ENCODE data around the gene TBC1D22A. TPM values are rescaled to one million over a fixed set of nuclear protein-coding genes. Genes with fewer than 3 reads are reported as not detected.

TBC1D22A gene
- total and polyA plus RNA-seq, 2 donors = 11.8 to 25.7 TPM

GRCh38 chr22:46916886-46917770 lies 154.7 kb downstream of the TBC1D22A start:
- Histone ChIP-seq H3K27ac (ENCODE audit: low read depth in 1 of 2, low read length in 1 of 2) (no peak overlapping the region), H3K36me3 (ENCODE audit: control insufficient read depth in 2 of 2, insufficient read depth in 2 of 2, low read length in 1 of 2) (peaks cover 4 to 27% of the 10 kb centered on the region in 2 donors), H3K4me3 (ENCODE audit: low read length in 2 of 2) (no peak overlapping the region), H3K9me3 (ENCODE audit: control insufficient read depth in 2 of 2, insufficient read depth in 1 of 2, low read length in 1 of 2) (no peaks in the 10 kb centered on the region), H3K4me1 (ENCODE audit: control insufficient read depth in 2 of 2, insufficient read depth in 2 of 2, low read length in 2 of 2) (peaks cover 5 to 19% of the 10 kb centered on the region in 2 donors), H3K27me3 (ENCODE audit: control insufficient read depth in 2 of 2, insufficient read depth in 1 of 2, low read length in 1 of 2) (no peaks in the 10 kb centered on the region)
- no peak for DNase-seq (ENCODE audit: low read depth in 6 of 9, low spot score in 9 of 9)
- 98% methylated on average over 23 of the region's 23 CpGs for WGBS

DNA sequence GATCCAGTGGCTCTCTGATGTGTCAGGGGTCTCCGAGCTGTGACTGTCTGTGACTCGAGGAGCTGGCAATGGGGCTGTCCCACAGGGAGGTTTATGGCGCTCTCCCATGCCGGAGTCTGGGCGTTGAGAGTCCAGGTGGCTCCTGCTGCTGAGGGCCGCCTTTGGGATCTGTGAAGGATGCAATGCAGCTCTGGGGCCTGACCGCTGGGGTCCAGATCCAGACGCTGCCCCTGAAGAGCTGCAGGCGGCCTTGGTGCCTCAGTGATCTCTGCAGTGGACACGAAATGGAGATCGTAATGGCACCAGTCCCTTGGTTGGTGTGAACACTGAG lies 155.3 kb downstream of the TBC1D22A start:
- Histone ChIP-seq H3K36me3 (ENCODE audit: control insufficient read depth in 2 of 2, insufficient read depth in 2 of 2, low read length in 1 of 2) (peaks cover 4 to 27% of the 10 kb centered on the region in 2 donors), H3K4me3 (ENCODE audit: low read length in 2 of 2) (no peak overlapping the region), H3K4me1 (ENCODE audit: control insufficient read depth in 2 of 2, insufficient read depth in 2 of 2, low read length in 2 of 2) (peaks cover 5 to 19% of the 10 kb centered on the region in 2 donors), H3K9me3 (ENCODE audit: control insufficient read depth in 2 of 2, insufficient read depth in 1 of 2, low read length in 1 of 2) (no peaks in the 10 kb centered on the region), H3K27ac (ENCODE audit: low read depth in 1 of 2, low read length in 1 of 2) (no peak overlapping the region), H3K27me3 (ENCODE audit: control insufficient read depth in 2 of 2, insufficient read depth in 1 of 2, low read length in 1 of 2) (no peaks in the 10 kb centered on the region)
- DNase-seq (ENCODE audit: low read depth in 6 of 9, low spot score in 9 of 9) = no peak
- 98% methylated on average over 11 of the region's 11 CpGs for WGBS

GRCh38 chr22:46918197-46918596 lies 155.7 kb downstream of the TBC1D22A start:
- Histone ChIP-seq H3K36me3 (ENCODE audit: control insufficient read depth in 2 of 2, insufficient read depth in 2 of 2, low read length in 1 of 2) (peaks cover 4 to 24% of the 10 kb centered on the region in 2 donors), H3K9me3 (ENCODE audit: control insufficient read depth in 2 of 2, insufficient read depth in 1 of 2, low read length in 1 of 2) (no peaks in the 10 kb centered on the region), H3K27ac (ENCODE audit: low read depth in 1 of 2, low read length in 1 of 2) (no peak overlapping the region), H3K4me1 (ENCODE audit: control insufficient read depth in 2 of 2, insufficient read depth in 2 of 2, low read length in 2 of 2) (peaks cover 5 to 19% of the 10 kb centered on the region in 2 donors), H3K4me3 (ENCODE audit: low read length in 2 of 2) (no peak overlapping the region), H3K27me3 (ENCODE audit: control insufficient read depth in 2 of 2, insufficient read depth in 1 of 2, low read length in 1 of 2) (no peaks in the 10 kb centered on the region)
- no peak for DNase-seq (ENCODE audit: low read depth in 6 of 9, low spot score in 9 of 9)
- WGBS = 83% methylated on average over 6 of the region's 6 CpGs

- H3K36me3 ChIP-seq (ENCODE audit: control insufficient read depth in 2 of 2, insufficient read depth in 2 of 2, low read length in 1 of 2) = peaks cover 0 to 15% of the 10 kb centered on the region in 2 donors
- DNase-seq (ENCODE audit: low read depth in 6 of 9, low spot score in 9 of 9) = no peak
- no peaks in the 10 kb centered on the region for H3K9me3 ChIP-seq (ENCODE audit: control insufficient read depth in 2 of 2, insufficient read depth in 1 of 2, low read length in 1 of 2)
- no peak overlapping the region for H3K4me3 ChIP-seq (ENCODE audit: low read length in 2 of 2)
- no peaks in the 10 kb centered on the region for H3K27me3 ChIP-seq (ENCODE audit: control insufficient read depth in 2 of 2, insufficient read depth in 1 of 2, low read length in 1 of 2)
- no peak overlapping the region for H3K27ac ChIP-seq (ENCODE audit: low read depth in 1 of 2, low read length in 1 of 2)
- no peaks in the 10 kb centered on the region for H3K4me1 ChIP-seq (ENCODE audit: control insufficient read depth in 2 of 2, insufficient read depth in 2 of 2, low read length in 2 of 2)
Observed at GRCh38 chr22:46922037-46922436, 159.6 kb downstream of the TBC1D22A start.

DNA sequence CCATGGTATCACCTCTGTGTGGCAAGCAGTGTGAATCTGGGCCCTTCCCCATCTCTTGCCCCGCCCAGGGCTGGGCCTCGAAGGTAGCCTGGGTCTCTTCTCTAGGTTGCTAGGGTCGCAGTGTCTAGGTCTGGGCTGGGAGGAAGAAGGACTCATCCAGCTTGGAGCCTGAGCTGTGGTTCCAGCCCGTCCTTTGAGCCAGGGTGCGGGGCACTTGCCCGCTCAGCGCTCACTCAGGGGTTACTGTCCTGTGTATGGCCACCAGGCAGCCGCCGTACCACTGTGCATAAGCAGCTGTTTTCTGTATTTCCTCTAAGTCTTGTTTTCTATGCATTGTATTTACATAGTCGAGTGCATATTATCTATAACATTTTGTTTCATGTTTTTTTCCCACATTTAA lies 160.9 kb downstream of the TBC1D22A start:
- WGBS = over 99% methylated on average over 10 of the region's 10 CpGs
- H3K27ac ChIP-seq (ENCODE audit: low read depth in 1 of 2, low read length in 1 of 2) = no peak overlapping the region
- no peak for DNase-seq (ENCODE audit: low read depth in 6 of 9, low spot score in 9 of 9)

DNA sequence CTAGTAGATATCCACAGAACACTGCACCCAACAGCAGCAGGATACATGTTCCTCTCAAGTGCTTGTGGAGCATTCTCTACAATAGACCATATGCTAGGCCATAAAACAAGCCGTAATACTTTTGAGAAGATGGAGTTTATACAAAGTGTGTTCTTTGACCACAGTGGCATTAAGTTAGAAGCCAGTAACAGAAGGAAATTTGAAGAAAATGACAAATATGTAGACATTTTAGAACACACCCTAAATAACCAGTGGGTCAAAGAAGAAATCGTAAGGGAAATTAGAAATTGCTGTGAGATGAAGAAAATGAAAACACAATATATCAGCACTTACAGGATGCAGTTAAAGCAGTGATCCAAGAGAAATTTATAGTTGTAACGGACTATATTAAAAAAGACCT lies 163.4 kb downstream of the TBC1D22A start:
- 65% methylated on average over 3 of the region's 3 CpGs for WGBS
- DNase-seq (ENCODE audit: low read depth in 6 of 9, low spot score in 9 of 9) = no peak
- Histone ChIP-seq H3K9me3 (ENCODE audit: control insufficient read depth in 2 of 2, insufficient read depth in 1 of 2, low read length in 1 of 2) (no peaks in the 10 kb centered on the region), H3K27me3 (ENCODE audit: control insufficient read depth in 2 of 2, insufficient read depth in 1 of 2, low read length in 1 of 2) (no peaks in the 10 kb centered on the region), H3K27ac (ENCODE audit: low read depth in 1 of 2, low read length in 1 of 2) (no peak overlapping the region), H3K36me3 (ENCODE audit: control insufficient read depth in 2 of 2, insufficient read depth in 2 of 2, low read length in 1 of 2) (no peaks in the 10 kb centered on the region), H3K4me1 (ENCODE audit: control insufficient read depth in 2 of 2, insufficient read depth in 2 of 2, low read length in 2 of 2) (no peaks in the 10 kb centered on the region), H3K4me3 (ENCODE audit: low read length in 2 of 2) (no peak overlapping the region)

More for the DNA sequence above, 160.9 kb downstream of the TBC1D22A start:
- Histone ChIP-seq H3K27me3 (ENCODE audit: control insufficient read depth in 2 of 2, insufficient read depth in 1 of 2, low read length in 1 of 2) (no peaks in the 10 kb centered on the region), H3K4me1 (ENCODE audit: control insufficient read depth in 2 of 2, insufficient read depth in 2 of 2, low read length in 2 of 2) (no peaks in the 10 kb centered on the region), H3K4me3 (ENCODE audit: low read length in 2 of 2) (no peak overlapping the region), H3K9me3 (ENCODE audit: control insufficient read depth in 2 of 2, insufficient read depth in 1 of 2, low read length in 1 of 2) (no peaks in the 10 kb centered on the region), H3K36me3 (ENCODE audit: control insufficient read depth in 2 of 2, insufficient read depth in 2 of 2, low read length in 1 of 2) (peaks cover 0 to 8% of the 10 kb centered on the region in 2 donors)

DNA sequence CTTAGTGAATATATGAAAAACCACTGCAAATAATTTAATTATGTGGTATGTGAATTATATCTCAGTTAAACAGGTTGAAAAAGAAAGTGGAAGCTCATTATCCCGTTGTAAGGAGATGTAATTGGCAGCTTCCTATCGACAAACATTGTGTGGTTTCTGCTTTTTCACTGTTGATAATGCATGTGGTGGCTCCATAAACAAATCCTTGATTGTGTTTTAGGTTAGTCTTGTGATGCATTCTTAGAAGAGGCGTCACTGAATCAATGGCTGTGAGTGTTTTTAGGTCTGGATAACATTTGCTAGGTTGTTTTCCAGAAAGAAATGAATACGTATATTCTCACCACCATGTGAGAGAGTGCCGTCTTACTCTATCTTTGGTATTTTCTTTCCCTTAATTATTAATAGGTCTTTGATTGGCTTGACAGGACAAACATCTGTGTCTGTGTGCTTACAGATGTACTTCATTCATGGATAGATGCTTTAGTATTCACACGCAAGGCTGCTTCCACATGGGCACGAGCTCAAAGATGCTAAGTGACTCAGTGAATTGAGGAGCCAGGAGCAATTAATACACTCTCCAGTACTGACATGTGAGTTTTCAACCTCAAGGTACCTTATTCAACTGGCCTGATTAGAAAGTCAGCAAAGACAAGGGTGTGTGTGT lies 166.7 kb downstream of the TBC1D22A start:
- Histone ChIP-seq H3K27ac (ENCODE audit: low read depth in 1 of 2, low read length in 1 of 2) (no peak overlapping the region), H3K4me1 (ENCODE audit: control insufficient read depth in 2 of 2, insufficient read depth in 2 of 2, low read length in 2 of 2) (no peaks in the 10 kb centered on the region), H3K27me3 (ENCODE audit: control insufficient read depth in 2 of 2, insufficient read depth in 1 of 2, low read length in 1 of 2) (no peaks in the 10 kb centered on the region), H3K9me3 (ENCODE audit: control insufficient read depth in 2 of 2, insufficient read depth in 1 of 2, low read length in 1 of 2) (no peaks in the 10 kb centered on the region), H3K4me3 (ENCODE audit: low read length in 2 of 2) (no peak overlapping the region), H3K36me3 (ENCODE audit: control insufficient read depth in 2 of 2, insufficient read depth in 2 of 2, low read length in 1 of 2) (peaks cover 3 to 4% of the 10 kb centered on the region in 2 donors)
- DNase-seq (ENCODE audit: low read depth in 6 of 9, low spot score in 9 of 9) = no peak
- WGBS = 82% methylated on average over 7 of the region's 7 CpGs

GRCh38 chr22:46929710-46930204 lies 167.3 kb downstream of the TBC1D22A start:
- Histone ChIP-seq H3K9me3 (ENCODE audit: control insufficient read depth in 2 of 2, insufficient read depth in 1 of 2, low read length in 1 of 2) (no peaks in the 10 kb centered on the region), H3K27me3 (ENCODE audit: control insufficient read depth in 2 of 2, insufficient read depth in 1 of 2, low read length in 1 of 2) (no peaks in the 10 kb centered on the region), H3K36me3 (ENCODE audit: control insufficient read depth in 2 of 2, insufficient read depth in 2 of 2, low read length in 1 of 2) (peaks cover 3 to 8% of the 10 kb centered on the region in 2 donors), H3K4me3 (ENCODE audit: low read length in 2 of 2) (no peak overlapping the region), H3K4me1 (ENCODE audit: control insufficient read depth in 2 of 2, insufficient read depth in 2 of 2, low read length in 2 of 2) (peaks cover 0 to 2% of the 10 kb centered on the region in 2 donors), H3K27ac (ENCODE audit: low read depth in 1 of 2, low read length in 1 of 2) (no peak overlapping the region)
- no peak for DNase-seq (ENCODE audit: low read depth in 6 of 9, low spot score in 9 of 9)
- WGBS = 96% methylated on average over 9 of the region's 9 CpGs

- WGBS = 96% methylated on average over 5 of the region's 5 CpGs
Observed at GRCh38 chr22:46931414-46931813, 169.0 kb downstream of the TBC1D22A start.

More at GRCh38 chr22:46931414-46931813, 169.0 kb downstream of the TBC1D22A start:
- Histone ChIP-seq H3K4me1 (ENCODE audit: control insufficient read depth in 2 of 2, insufficient read depth in 2 of 2, low read length in 2 of 2) (peaks cover 0 to 11% of the 10 kb centered on the region in 2 donors), H3K36me3 (ENCODE audit: control insufficient read depth in 2 of 2, insufficient read depth in 2 of 2, low read length in 1 of 2) (peaks cover 3 to 11% of the 10 kb centered on the region in 2 donors), H3K9me3 (ENCODE audit: control insufficient read depth in 2 of 2, insufficient read depth in 1 of 2, low read length in 1 of 2) (no peaks in the 10 kb centered on the region), H3K27me3 (ENCODE audit: control insufficient read depth in 2 of 2, insufficient read depth in 1 of 2, low read length in 1 of 2) (no peaks in the 10 kb centered on the region), H3K4me3 (ENCODE audit: low read length in 2 of 2) (no peak overlapping the region), H3K27ac (ENCODE audit: low read depth in 1 of 2, low read length in 1 of 2) (no peak overlapping the region)
- no peak for DNase-seq (ENCODE audit: low read depth in 6 of 9, low spot score in 9 of 9)
